Measurements from ENCODE around the gene UBE2E2. TPM values are rescaled to one million over a fixed set of nuclear protein-coding genes. Genes with fewer than 3 reads are reported as not detected.

The UBE2E2 gene
- total RNA-seq, 1 experiment from 2014 or later = 27.5 TPM

GRCh38 chr3:23518441-23518840 lies 315.3 kb downstream of the UBE2E2 start:
- no peak for DNase-seq (ENCODE audit: low read depth)

GRCh38 chr3:23519314-23520208 lies 316.4 kb downstream of the UBE2E2 start:
- no peak for DNase-seq (ENCODE audit: low read depth)

- DNase-seq (ENCODE audit: low read depth) = no peak
These were observed 324.2 kb downstream of the UBE2E2 start for GRCh38 chr3:23527326-23527725.

DNA sequence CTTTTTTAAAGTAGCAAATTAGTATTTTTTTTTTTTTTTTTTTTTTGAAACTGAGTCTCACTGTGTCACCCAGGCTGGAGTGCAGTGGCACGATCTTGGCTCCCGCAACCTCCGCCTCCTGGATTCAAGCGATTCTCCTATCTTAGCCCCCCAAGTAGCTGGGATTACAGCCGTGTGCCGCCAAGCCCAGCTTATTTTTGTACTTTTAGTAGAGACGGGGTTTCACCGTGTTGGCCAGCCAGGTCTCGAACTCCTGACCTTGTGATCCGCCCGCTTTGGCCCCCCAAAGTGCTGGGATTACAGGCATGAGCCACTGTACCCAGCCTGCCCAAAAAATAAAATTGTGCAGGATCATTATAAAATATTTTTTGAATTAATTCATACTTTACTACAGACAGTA lies 330.5 kb downstream of the UBE2E2 start:
- DNase-seq (ENCODE audit: low read depth) = no peak

GRCh38 chr3:23533996-23534395 lies 330.9 kb downstream of the UBE2E2 start:
- no peak for DNase-seq (ENCODE audit: low read depth)

DNA sequence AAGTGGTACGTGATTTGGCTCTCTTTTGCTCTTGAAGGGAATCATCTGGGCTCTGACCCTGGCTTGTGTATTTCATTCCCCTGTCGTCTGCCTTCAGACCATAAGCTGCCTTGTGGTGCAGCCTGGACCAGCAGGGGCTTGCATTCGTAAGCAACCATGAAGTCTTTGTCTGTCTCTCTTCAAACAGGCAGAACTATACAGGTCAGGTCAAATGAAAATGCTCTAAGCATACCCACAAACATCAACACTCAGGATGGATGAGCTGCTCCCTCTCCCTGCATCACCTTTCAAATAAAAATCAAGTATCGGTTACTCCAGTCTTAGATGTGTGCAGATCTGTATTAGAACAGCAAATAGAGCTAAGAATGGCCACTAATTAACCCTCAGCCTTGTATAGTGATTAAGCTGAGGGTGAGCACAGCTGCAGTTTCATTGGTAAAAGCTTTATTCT lies 334.0 kb downstream of the UBE2E2 start:
- no peak for DNase-seq (ENCODE audit: low read depth)

GRCh38 chr3:23539185-23539584 lies 336.1 kb downstream of the UBE2E2 start:
- DNase-seq (ENCODE audit: low read depth) = no peak

- DNase-seq (ENCODE audit: low read depth) = no peak
These were observed 337.5 kb downstream of the UBE2E2 start for GRCh38 chr3:23540600-23540999.

DNA sequence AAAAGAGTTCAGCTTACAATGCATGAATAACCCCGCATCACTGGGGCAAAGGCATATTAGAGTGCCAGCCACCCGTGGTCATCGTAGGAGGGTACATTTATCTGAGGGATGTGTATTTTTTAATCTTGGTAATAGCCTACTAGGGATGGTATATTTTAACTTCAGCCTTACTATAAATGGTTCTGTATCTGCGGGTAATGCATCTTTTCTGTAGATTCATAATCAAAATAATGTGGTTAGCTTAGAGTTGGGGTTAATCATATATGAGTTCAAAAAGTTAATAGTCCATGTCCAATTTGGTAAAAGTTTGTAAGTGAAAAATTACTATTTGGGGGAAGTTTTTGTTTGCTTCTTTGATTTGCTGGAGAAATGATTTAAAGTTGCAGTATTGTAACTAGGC lies 339.0 kb downstream of the UBE2E2 start:
- no peak for DNase-seq (ENCODE audit: low read depth)

GRCh38 chr3:23546181-23546580 lies 343.1 kb downstream of the UBE2E2 start:
- DNase-seq (ENCODE audit: low read depth) = no peak

DNA sequence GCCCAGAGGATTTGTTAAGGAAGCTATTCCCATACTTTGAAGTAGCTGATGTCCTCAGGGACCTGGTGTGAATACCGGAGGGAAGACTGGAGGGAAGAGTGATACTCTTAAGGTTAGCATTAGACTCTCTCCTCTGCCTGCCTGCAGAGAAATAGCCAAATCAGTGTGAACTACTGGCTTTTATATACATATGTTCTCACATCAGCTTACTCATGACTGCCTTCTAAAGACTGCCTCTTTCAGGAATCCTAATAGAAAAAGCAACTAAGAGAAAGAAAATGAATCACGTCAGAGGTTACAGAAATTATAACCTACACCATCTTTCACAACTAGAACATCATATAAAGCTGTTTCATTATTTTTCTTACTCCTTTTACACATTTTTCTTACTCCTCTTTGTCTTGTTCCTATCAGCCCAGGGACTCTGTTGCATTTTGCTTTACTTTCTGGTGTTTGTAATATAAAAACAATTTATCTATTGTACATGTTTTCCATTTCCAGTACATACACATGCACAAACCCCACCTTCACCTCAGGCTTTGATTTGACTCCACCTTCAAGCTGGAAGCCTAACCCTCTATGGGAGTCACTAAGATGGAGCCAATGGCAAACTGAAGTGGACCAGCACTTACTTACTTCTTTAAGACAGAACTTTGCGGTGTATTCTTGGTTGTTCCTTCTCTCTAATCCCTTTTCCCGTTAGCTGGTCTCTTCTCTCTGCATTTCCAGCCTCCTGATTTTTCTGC lies 345.0 kb downstream of the UBE2E2 start:
- DNase-seq (ENCODE audit: low read depth) = no peak

- DNase-seq (ENCODE audit: low read depth) = no peak
These were observed 345.6 kb downstream of the UBE2E2 start for GRCh38 chr3:23548706-23549105.

DNA sequence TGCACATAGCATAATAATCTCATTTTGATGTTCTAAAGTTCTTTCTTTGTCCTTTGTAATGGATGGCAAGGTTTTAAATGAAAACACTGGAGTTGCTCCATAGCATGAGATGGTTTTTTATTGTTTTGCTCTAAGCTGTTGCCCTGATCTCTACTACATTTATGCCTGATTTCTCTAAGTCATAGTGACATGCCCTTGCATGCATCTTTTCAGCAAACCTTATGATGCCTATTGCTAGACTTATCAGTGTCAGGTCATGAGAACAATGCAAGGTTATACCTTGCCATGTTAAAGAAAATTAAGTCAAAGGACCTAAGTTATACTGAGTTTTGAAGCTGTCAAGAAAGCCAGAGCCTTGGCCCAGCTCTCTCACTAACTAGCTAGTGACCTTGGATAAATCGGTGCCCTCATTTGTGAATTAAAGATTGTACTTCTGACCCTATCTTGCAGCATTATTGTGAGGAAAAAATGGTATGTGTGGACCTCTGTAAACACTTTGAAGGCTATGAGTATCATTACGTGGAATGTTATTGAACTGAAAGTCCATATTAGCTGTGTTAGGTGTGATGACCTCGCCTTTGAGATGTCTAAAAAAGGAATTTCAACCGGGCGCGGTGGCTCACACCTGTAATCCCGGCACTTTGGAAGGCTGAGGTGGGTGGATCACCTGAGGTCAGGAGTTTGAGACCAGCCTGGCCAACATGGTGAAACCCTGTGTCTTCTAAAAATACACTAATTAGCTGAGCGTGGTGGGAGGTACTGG lies 346.2 kb downstream of the UBE2E2 start:
- no peak for DNase-seq (ENCODE audit: low read depth)

DNA sequence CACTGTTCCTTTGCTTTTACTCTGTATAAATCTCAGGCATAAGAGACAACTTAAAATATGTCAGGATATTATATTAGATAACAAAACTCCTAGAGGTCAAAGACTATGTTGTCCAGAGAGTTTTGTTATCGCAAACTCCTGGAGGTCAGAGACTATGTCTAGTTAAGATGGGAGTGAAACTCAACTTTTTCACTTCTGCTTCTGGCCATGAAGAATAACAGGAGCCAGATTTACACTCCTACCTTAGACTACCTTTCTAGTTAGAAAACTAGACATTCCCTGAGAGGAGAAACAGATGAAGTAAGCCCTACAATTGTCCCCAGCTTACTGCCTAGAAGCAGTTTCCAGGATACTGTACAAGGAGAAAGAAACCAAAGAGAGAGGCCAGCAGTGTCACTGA lies 347.3 kb downstream of the UBE2E2 start:
- no peak for DNase-seq (ENCODE audit: low read depth)

DNA sequence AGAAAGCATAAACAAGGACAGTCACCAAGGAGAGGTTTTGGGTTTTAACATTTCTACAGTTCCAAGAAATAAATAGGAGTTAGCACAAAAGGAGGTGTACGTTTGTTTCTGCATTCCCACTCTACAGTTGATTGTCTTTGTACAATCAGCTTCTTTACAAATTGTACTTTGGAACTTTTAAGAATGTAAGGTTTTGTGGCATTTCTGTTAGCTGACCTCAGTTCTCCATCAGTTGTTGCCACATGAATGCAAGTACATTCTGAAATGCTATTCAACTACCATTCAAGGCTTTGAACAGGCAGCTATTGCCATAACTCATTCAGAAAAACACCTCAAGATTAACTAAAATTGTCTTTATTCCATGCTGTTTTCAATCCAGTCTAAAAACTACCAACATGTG lies 349.4 kb downstream of the UBE2E2 start:
- DNase-seq (ENCODE audit: low read depth) = no peak

- no peak for DNase-seq (ENCODE audit: low read depth)
These were observed 350.2 kb downstream of the UBE2E2 start for GRCh38 chr3:23553353-23553752.

DNA sequence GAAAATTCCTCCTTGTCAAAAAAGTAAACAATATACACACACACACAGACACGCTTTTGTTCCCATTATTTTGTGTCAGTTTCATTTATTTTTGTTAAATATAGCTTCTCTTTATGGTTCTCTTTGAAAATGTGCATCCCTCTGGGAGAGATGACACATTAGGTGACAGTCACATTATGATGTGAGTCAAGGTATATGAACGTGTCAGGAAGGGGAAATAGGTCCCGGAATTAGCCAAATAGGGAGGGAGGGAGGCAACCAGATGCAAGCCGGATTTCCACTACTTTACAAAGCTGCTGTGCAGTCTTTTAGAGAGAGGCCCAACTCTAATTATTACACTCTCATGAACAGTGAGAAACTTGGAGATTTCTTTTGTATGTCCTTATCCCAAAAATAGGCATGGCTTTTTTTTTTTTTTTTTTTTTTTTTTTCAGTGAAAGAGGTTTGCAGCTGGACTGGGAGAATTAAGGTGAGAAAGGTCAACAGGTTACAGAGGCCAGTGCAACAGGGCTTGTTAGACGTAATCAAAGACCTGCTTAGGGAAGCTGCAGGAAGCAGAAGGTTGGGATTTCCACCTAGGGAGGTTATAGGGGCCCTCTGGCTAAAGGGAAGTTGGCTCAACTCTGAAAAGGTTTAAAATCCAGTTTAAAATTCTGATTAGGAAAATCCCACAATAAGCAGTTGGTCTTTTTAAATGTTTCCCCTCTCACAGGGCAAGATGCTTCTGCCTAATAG lies 362.1 kb downstream of the UBE2E2 start:
- no peak for DNase-seq (ENCODE audit: low read depth)

GRCh38 chr3:23566499-23566898 lies 363.4 kb downstream of the UBE2E2 start:
- DNase-seq (ENCODE audit: low read depth) = no peak

GRCh38 chr3:23567917-23568316 lies 364.8 kb downstream of the UBE2E2 start:
- peak; percentile 92 for DNase-seq (ENCODE audit: low read depth)

DNA sequence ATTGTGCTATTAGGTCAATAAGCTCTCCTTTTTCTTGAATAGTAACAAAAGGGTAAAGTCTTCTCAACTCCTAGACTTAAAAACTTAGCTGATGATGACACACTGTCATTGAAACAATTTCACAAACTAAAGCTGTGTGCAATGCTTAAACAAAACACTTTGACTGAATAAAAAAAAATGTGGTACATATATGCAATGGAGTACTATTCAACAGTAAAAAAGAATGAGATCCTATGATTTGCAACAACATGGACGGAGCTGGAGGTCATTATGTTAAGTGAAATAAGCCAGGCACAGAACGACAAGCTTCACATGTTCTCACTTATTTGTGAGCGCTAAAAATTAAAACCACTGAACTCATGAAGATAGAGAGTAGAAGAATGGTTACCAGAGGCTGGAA lies 370.7 kb downstream of the UBE2E2 start:
- no peak for DNase-seq (ENCODE audit: low read depth)

DNA sequence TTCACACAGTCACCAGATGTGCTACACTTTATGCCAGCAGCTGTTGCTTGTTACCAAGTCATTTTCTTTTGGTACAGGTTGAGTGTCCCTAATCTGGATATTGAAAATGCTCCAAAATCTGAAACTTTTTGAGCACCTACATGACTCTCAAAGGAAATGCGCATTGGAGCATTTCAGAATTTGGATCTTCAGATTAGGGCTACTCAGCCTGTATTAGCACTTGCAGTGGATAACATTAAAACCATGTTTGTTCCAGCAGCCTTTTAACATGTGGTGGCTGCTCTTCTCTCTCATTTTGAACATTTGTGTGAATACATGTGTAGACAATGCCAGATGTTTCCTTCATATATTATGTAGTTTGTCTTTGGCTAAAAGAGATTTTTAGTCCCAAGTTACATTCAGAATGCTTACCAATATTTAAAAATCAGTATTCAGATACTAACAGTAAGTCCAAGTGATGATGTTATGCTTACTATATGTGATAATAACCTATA lies 371.7 kb downstream of the UBE2E2 start:
- no peak for DNase-seq (ENCODE audit: low read depth)

Measured in HT1080 (cell line).